ENCODE measurements around the gene VAMP5.
"Not testable (repeated sequence)": the region's sequence is repeated elsewhere in the genome, so short reads cannot be mapped to it uniquely, and the experiment has no call there.

Gene VAMP5

GRCh38 chr2:85601771-85602475 lies 17.7 kb downstream of the VAMP5 start:
- DNase-seq, result peak; percentile 30 to 54

- peak; percentile 92 to 97 for DNase-seq
These were observed 18.4 kb downstream of the VAMP5 start, which contains the start of gene TMEM150A for GRCh38 chr2:85602476-85603234. TSS of gene TMEM150A (minus strand) at chr2:85602698. CDS start at chr2:85601948, 750 bp downstream.

- not testable (repeated sequence) for DNase-seq
These were observed 19.9 kb downstream of the VAMP5 start for GRCh38 chr2:85604133-85604444.

- no peak for DNase-seq
These were observed 20.5 kb downstream of the VAMP5 start for GRCh38 chr2:85604568-85605339.

GRCh38 chr2:85605406-85606115 lies 21.3 kb downstream of the VAMP5 start:
- DNase-seq, result no peak

DNA sequence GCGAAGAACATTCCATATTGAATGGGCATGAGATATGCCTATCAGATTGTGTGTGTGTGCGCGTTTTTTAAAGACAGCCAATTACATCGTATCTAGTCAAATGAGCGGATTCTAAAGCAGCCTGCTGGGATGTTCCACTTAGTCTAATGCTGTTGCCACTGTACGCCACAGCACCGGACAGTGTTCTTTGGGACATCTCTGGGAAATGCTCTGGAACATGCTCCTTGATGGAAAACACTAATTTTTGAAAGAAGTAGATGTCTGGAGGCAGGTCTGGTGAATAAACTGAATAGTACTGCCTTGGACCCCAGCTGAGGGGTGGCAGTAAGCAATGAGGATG lies 21.9 kb downstream of the VAMP5 start:
- DNase-seq, result no peak

- DNase-seq, result no peak
These were observed 23.3 kb downstream of the VAMP5 start for GRCh38 chr2:85607268-85608215.

GRCh38 chr2:85611217-85611704 lies 27.0 kb downstream of the VAMP5 start:
- DNase-seq, result no peak

- peak; percentile 88 to 91 for DNase-seq
These were observed 27.7 kb downstream of the VAMP5 start, which contains the start of gene C2orf68 for GRCh38 chr2:85611705-85612587. TSS of gene C2orf68 (minus strand) at chr2:85612066. CDS start at chr2:85611984, 82 bp downstream.

DNA sequence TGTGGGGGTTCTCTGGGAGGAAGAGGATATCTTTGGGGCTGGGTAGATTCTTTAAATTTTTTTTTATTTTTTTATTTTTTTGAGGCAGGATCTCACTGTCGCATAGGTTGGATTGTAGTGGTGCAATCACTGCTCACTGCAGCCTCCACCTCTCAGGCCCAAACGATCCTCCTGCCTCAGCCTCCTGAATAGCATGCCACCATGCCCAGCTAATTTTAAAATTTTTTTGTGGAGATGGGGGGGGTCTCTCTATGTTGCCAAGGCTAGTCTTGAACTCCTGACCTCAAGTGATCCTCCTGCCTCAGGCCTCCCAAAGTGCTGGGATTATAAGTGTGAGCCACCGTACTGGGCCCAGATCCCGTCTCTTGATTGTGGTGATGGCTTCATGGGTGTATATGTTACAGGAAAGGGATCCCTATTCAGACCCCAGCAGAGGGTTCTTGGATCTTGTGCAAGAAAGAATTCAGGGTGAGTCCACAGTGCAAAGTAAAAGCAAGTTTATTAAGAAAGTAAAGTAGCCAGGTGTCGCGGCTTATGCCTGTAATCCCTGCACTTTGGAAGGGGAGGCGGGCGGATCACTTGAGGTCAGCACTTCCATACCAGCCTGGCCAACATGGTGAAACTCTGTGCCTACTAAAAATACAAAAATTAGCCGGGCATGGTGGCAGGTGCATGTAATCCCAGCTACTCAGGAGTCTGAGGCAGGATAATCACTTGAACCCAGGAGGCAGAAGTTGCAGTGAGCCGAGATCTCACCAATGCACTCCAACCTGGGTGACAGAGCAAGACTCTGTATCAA lies 29.7 kb downstream of the VAMP5 start:
- DNase-seq, result no peak

DNA sequence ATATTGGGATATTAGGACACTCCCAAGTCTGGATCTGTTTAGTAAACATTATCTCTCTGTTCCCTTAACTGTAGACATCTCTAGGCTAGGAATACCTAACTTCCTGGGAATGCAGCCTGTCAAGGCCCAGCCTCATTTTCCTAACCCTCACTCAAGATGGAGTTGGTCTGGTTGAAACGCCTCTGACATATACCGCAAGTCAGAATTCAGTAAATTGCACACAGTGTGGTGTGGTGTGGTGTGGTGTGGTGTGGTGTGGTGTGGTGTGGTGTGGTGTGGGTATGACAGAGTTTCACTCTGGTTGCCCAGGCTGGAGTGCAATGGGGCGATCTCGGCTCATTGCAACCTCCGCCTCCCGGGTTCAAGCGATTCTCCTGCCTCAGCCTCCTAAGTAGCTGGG lies 30.5 kb downstream of the VAMP5 start:
- not testable (repeated sequence) for DNase-seq

DNA sequence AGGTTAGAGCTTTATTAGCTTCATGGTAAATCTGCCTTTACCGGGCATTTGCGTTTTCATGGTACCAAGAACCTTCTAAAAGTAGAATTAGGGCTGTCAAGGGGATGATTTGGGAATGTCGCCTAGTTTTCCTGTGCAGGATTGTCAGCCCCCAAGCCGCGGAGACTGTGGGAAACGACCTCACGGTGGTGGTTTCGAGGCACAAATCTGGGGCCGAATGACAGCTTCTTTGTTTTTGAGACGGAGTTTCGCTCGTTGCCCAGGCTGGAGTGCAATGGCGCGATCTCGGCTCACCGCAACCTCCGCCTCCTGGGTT lies 31.1 kb downstream of the VAMP5 start:
- no peak for DNase-seq

GRCh38 chr2:85617723-85618122 lies 33.5 kb downstream of the VAMP5 start:
- DNase-seq, result not testable (repeated sequence)

DNA sequence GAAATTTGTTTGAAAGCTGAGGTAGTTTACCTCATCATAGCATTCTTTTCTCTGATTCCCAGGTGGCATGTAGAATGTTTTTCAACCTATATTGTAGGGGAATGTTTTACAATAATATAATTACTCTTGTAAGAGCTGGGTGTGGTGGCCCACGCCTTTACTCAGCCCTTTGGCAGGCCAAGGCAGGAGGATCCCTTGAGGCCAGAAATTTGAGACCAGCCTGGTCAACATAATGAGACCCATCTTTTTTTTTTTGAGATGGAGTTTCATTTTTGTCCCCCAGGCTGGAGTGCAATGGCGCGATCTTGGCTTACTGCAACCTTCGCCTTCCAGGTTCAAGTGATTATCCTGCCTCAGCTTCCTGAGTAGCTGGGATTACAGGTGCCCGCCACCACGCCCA lies 35.4 kb downstream of the VAMP5 start:
- no peak for DNase-seq

DNA sequence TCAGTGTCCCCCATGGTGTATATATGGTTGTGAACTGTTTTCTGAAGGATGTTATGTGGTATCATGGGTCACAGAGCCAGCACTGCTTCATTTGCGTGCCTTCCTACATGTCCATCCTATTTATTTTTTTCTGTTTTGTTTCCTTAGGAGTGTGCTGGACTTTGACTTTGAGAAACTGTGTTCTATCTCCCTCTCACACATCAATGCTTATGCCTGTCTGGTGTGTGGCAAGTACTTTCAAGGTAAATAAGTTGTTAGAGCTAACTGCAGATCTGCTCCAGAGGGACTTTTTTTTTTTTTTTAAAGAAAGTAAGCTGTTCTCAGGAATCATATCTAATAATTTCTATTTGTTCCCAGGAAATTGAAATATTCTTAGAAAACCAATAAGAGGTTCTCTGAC lies 37.1 kb downstream of the VAMP5 start:
- DNase-seq, result no peak

DNA sequence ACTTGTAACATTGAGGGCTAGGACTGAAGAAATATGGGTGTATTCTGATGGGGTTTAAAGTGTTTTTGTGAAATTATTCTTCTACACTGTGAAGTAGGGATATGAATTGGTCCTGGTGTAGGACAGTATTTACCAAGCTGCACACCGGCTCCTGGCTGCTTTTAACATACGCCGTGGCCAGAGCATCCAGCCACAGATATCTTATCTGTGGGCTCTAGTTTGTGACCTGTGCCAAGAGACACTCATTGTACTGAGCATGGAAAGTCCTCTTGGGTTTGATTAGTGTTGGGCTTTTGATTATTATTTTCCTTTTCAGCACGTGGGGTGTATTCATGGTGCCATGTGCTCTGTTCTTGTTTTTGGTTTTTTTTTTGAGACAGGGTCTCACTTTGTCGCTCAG lies 39.8 kb downstream of the VAMP5 start:
- DNase-seq, result no peak

DNA sequence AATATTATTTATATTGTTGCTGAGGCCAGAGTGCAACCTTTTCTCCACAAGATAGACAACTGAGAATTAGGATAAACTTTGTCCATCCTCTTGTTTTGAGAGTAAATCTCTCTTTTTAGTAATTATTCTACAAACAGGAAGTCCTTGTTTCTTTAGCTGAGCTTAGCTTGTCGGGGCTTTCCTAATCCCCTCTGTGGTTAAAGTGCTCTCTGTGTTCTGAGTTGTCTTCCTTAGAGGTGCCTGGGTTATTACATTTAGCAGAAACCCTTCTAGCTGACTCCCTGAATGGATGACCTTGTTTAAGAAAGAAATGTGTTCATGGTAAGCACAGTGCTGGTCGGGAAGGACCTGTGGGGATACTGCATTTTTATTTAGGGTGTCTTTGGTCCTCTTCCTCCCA lies 44.4 kb downstream of the VAMP5 start:
- DNase-seq, result no peak

DNA sequence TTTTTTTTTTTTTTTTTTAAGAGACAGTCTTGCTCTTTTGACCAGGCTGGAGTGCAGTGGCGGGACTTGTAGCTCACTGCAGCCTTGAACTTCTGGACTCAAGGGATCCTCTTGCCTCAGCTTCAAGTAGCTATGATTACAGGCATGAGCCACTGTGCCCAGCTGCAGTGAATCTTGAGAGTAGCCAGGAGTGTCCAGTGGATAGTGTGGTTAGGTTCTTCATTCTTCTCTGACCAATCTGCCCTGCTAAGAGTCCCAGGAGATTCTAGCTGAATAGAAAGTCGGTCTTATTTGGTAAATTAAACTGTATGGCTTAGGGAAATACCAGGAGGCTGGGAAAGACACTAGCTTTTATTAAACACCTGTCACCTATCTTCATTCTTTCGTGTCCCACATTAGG lies 47.1 kb downstream of the VAMP5 start:
- DNase-seq, result no peak

GRCh38 chr2:85635011-85635410 lies 50.8 kb downstream of the VAMP5 start:
- DNase-seq, result peak; percentile 27 to 40

GRCh38 chr2:85635636-85636035 lies 51.4 kb downstream of the VAMP5 start:
- no peak for DNase-seq
